ENCODE results near the gene SPATA33.
A peak's percentile ranks its signal among the peaks of the same experiment; 100 is the strongest.
"Not testable (repeated sequence)": the region's sequence is repeated elsewhere in the genome, so short reads cannot be mapped to it uniquely, and the experiment has no call there.

SPATA33 gene

DNA sequence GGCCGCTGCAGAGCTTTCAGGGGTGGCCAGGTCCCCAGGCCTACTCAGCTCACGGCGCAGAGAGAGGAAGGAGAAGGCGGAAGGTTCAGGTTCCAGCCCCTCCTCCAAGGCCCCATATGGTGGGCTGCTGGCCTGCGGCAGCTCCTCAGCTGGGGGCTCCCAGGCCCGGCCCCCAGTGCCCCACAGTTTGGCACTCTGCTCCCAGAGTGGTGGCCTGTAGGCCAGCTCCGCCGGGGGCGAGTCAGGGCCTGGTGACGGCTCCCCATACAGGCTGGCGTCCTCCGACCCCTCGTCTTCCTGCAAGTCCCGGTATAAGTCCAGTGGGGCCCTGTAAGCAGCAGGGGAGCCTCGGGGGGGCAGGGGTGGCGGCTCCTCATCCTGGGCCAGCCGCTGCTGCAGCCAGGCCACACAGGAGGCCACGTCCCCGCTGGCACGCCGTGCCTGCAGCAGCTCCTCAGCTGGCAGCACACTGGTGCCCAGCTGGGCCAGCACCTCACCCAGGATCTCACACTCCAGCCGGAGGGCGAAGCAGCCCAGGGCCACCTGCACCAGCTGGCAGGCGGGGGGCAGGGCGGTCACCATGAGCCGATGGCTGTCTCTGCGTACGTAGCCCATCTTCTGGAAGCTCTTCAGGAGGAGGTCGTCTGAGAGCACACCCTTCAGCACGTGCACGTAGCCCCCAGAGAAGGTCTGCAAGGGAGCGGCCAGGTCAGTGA, 40.1 kb downstream of the SPATA33 start:
- CTCF ChIA-PET, result interaction anchor here (0.6 kb wide), 1 partner anchor 17 kb away, joined by 3 read pairs; no protein-coding TSS in a partner anchor
- no peak for DNase-seq (ENCODE audit: extremely low spot score)
- POLR2A ChIA-PET, result interaction anchor here (0.8 to 1.5 kb wide), 4 partner anchors 8 to 37 kb away, joined by 3 to 6 read pairs (median 3); partner anchors contain the start of gene CDK10
- TF ChIP-seq FOXM1 (IDR thresholded peaks at IDR 0.05; ENCODE audit: borderline replicate concordance) (no peak), BHLHE40 (IDR thresholded peaks at IDR 0.05; ENCODE audit: borderline replicate concordance) (no peak), L3MBTL2 (conservative IDR thresholded peaks at IDR 0.05) (no peak), SUZ12 (IDR thresholded peaks at IDR 0.05) (no peak)

DNA sequence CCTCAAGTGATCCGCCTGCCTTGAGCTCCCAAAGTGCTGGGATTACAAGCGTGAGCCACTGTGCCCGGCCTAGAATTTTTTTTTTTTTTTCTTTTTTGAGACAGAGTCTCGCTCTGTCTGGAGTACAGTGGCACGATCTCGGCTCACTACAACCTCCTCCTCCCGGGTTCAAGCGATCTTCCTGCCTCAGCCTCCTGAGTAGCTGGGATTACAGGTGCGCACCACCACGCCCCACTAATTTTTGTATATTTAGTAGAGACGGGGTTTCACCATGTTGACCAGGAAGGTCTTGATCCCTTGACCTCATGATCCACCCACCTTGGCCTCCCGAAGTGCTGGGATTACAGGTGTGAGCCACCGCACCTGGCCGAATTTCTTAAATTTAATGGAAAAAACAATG, 41.1 kb downstream of the SPATA33 start:
- POLR2A ChIA-PET; DNase-seq (ENCODE audit: extremely low spot score): not testable (repeated sequence)
- CTCF ChIA-PET, result interaction anchor here (0.5 kb wide), 1 partner anchor 209 kb away, joined by 3 read pairs; no protein-coding TSS in a partner anchor

DNA sequence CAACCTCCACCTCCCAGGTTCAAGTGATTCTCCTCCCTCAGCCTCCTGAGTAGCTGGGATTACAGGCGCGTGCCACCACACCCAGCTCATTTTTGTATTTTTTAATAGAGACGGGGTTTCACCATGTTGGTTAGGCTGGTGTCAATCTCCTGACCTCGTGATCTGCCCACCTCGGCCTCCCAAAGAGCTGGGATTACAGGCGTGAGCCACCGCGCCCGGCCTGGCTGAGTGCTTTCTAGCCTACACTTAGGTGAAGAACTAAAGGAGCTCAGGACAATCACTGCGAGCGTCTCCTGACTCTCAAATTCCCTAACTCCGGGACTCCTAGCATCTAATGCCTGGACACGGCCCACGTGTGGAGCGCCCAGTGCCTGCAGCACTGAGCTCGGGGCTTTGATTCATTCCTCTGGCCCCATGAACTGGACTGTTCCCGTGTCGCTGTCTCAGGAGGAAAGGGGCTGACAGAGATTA, 42.0 kb downstream of the SPATA33 start:
- POLR2A ChIA-PET, result interaction anchor here (1.1 to 1.8 kb wide), 4 partner anchors 12 to 174 kb away, joined by 3 to 16 read pairs (median 4); partner anchors contain the start of genes CDK10 and TCF25
- CTCF ChIA-PET, result interaction anchor here (1.3 kb wide), 1 partner anchor 161 kb away, joined by 6 read pairs; no protein-coding TSS in a partner anchor
- DNase-seq (ENCODE audit: extremely low spot score), result not testable (repeated sequence)

DNA sequence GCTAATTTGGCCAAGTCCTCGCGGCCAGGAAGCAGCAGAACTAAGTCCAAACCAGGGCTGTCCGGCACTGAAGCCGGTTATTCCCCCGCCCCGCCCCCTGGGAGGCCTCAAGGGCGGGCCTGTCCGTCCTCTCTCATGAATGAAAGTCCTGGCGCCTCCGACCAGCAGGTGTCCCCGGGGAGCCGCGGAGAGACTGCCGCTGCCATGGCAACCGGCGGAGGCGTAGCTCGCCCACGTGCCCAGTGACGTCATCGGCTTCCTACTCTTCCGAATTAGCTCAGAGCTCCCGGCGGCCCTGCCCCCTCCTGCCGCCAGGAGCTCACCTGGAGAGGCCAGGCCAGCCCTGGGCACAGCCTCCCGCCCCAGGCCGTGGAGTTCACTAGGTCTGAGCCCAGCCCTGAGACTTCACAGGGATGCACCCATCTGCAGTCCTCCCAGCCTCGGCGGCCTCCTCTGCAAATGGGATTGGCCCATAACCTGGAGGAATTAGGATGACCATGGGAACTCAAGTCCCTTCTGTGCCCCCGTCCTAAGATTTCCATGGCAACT, 42.5 kb downstream of the SPATA33 start:
- POLR2A ChIA-PET, result interaction anchor here (1.1 to 1.8 kb wide), 4 partner anchors 12 to 173 kb away, joined by 3 to 16 read pairs (median 4); partner anchors contain the start of genes CDK10 and TCF25
- CTCF ChIA-PET, result interaction anchor here (1.3 kb wide), 2 partner anchors 12 to 161 kb away, joined by 4 to 6 read pairs; no protein-coding TSS in a partner anchor
- peak; percentile 95 for DNase-seq (ENCODE audit: extremely low spot score)
- TF ChIP-seq HDGF (IDR thresholded peaks at IDR 0.05; ENCODE audit: borderline replicate concordance) (0 out of 2 replicates have a peak, but pooled peaks have one; percentile 53), SP1 (IDR thresholded peaks at IDR 0.05) (no peak), LEF1 (IDR thresholded peaks at IDR 0.05; ENCODE audit: borderline replicate concordance) (0 out of 2 replicates have a peak, but pooled peaks have one; percentile 29), FOXA1 (IDR thresholded peaks at IDR 0.05) (no peak), NFRKB (IDR thresholded peaks at IDR 0.05) (no peak), ARNT (IDR thresholded peaks at IDR 0.05) (peak; percentile 89), FOXK2 (IDR thresholded peaks at IDR 0.05) (no peak), ELF4 (IDR thresholded peaks at IDR 0.05) (no peak), SUZ12 (IDR thresholded peaks at IDR 0.05) (no peak), CTBP1 (IDR thresholded peaks at IDR 0.05; ENCODE audit: borderline replicate concordance) (peak; percentile 68), ZNF384 (IDR thresholded peaks at IDR 0.05) (no peak)
- TF ChIP-seq, protein P1, sequence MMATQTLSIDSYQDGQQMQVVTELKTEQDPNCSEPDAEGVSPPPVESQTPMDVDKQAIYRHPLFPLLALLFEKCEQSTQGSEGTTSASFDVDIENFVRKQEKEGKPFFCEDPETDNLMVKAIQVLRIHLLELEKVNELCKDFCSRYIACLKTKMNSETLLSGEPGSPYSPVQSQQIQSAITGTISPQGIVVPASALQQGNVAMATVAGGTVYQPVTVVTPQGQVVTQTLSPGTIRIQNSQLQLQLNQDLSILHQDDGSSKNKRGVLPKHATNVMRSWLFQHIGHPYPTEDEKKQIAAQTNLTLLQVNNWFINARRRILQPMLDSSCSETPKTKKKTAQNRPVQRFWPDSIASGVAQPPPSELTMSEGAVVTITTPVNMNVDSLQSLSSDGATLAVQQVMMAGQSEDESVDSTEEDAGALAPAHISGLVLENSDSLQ (IDR thresholded peaks at IDR 0.05), result peak; percentile 62

DNA sequence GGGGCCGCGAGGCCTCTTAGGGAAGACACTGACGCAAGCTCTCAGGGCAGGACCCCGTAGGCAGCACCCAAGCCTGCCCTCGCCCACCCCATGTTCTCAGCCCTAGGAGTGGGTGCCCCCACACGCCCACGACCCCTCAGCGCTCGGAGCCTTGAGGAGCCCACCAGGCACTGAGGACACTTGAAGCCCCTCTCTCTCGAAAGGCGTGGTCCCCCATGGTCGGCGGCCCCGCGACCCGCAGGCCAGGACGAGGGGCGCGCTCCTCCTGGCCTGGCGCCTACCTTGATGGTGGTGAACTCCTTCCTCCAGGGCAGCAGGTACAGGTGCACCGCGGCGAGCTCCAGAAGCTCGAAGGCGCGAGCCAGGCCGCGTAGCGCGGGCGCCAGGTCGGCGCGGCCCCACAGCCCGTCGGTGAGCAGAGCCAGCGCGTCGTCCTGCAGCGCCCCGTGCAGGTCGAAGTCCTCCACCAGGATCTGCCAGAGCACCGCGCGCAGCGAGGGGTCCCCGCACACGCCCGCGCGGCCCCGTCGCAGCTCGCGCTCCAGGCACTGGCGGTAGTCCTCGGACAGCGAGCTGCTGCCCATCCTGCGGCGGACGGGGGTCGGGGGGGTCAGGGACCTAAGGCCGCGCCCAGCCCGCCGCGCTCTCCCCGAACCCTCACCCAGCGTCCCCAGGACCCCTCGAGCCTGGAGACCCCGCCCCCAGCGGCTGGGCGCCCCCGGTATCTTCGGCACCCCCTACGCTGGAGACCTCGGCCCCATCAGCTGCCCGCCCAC, 43.2 kb downstream of the SPATA33 start:
- CTCF ChIA-PET, result interaction anchor here (1.3 kb wide), 1 partner anchor 12 kb away, joined by 4 read pairs; no protein-coding TSS in a partner anchor
- TF ChIP-seq L3MBTL2 (conservative IDR thresholded peaks at IDR 0.05) (peak; percentile 56; the same call in 1 of the 2 replicates), SUZ12 (IDR thresholded peaks at IDR 0.05) (no peak), TARDBP (IDR thresholded peaks at IDR 0.05) (no peak)
- DNase-seq (ENCODE audit: extremely low spot score), result peak; percentile 54
- POLR2A ChIA-PET, result interaction anchor here (1.2 to 1.8 kb wide), 3 partner anchors 14 to 173 kb away, joined by 3 to 16 read pairs (median 4); partner anchors contain the start of genes CDK10 and TCF25

DNA sequence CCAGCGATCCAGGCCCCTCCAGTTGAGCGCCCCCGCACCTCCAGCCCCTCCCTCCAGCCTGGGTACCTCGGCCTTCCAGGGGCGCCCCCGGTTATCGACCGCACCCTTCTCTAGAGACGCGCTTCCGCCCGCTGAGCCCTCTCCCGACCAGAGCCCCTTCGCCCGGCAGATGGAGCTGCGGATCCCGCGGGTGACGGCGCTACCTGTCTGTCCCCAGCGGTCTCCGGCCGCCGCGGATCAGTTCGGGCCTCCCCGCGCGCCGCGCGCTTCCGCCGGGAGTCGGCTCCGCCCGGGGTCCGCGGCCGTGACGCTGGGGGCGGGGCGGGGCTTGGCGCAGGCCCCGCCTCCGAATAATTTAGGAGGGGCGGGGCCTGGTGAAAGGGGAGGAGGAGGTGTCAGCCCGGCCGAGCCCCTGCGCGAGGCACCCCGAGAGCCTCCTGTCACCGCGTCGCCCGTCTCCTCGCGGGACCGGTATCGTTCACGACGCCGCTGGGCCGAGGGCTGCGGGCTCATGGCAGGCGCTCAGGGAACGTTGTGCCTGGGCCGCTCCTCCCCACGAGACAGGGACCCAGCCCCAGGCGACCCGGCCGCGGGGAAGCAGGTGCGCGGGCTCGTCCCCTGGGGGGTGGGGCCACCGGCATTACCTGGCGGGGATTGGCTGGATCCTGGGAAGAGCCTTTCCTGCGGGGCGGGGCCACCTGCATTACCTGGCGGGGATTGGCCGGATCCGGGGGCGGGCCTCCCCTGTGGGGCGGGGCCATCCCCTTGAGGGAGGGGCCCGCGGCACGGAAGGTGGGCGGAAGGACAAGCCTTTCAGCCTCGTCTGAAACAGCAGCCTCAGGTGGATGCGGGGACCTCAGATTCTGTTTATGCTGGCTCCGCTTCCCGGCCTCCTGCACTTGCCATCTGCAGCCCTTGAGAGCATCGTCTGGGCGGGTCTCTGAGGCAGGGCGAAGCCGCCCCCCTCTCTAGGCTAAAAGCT, 44.1 kb downstream of the SPATA33 start, which contains the start of gene SPATA2L:
Gene SPATA2L (minus strand): TSS at position 281 of the 982 bp plus-strand sequence. CDS start 473 bp downstream, outside the sequence.
- POLR2A ChIA-PET, result interaction anchor here (0.6 to 1.8 kb wide), 3 partner anchors 15 to 172 kb away, joined by 5 to 16 read pairs (median 6); partner anchors contain the start of genes CDK10, TCF25 and VPS9D1
- peak; percentile 94 for DNase-seq (ENCODE audit: extremely low spot score)
- peak; percentile 79; the same call in 1 of the 2 replicates for TF ChIP-seq HDGF (IDR thresholded peaks at IDR 0.05; ENCODE audit: borderline replicate concordance)
- TF ChIP-seq FOXA1 (IDR thresholded peaks at IDR 0.05), result no peak
- no peak for TF ChIP-seq TARDBP (IDR thresholded peaks at IDR 0.05)
- peak; percentile 65 for TF ChIP-seq SP1 (IDR thresholded peaks at IDR 0.05)
- TF ChIP-seq FOXK2 (IDR thresholded peaks at IDR 0.05), result no peak
- no peak for TF ChIP-seq FOXM1 (IDR thresholded peaks at IDR 0.05; ENCODE audit: borderline replicate concordance)
- no peak for TF ChIP-seq ARNT (IDR thresholded peaks at IDR 0.05)
- TF ChIP-seq NFRKB (IDR thresholded peaks at IDR 0.05), result no peak
- TF ChIP-seq, protein P1 (IDR thresholded peaks at IDR 0.05), result peak; percentile 31
- TF ChIP-seq SUZ12 (IDR thresholded peaks at IDR 0.05), result no peak
- peak; percentile 90 for TF ChIP-seq L3MBTL2 (conservative IDR thresholded peaks at IDR 0.05)
- TF ChIP-seq ELF4 (IDR thresholded peaks at IDR 0.05), result no peak
- TF ChIP-seq CTBP1 (IDR thresholded peaks at IDR 0.05; ENCODE audit: borderline replicate concordance), result no peak
- TF ChIP-seq BHLHE40 (IDR thresholded peaks at IDR 0.05; ENCODE audit: borderline replicate concordance), result no peak
- no peak for TF ChIP-seq LEF1 (IDR thresholded peaks at IDR 0.05; ENCODE audit: borderline replicate concordance)
- TF ChIP-seq ZNF384 (IDR thresholded peaks at IDR 0.05), result no peak
- CTCF ChIA-PET, result interaction anchor here (0.5 to 1.3 kb wide), 3 partner anchors 11 to 159 kb away, joined by 3 to 5 read pairs (median 4); no protein-coding TSS in a partner anchor

All from HEK293T (cell line).